Measurements from ENCODE around the gene EPM2AIP1. TPM values are rescaled to one million over a fixed set of nuclear protein-coding genes. Genes with fewer than 3 reads are reported as not detected.
"Not testable (repeated sequence)": the region's sequence is repeated elsewhere in the genome, so short reads cannot be mapped to it uniquely, and the experiment has no call there.

Gene EPM2AIP1
- total and polyA plus RNA-seq, 8 donors: 2.4 to 37.3 (median 8.4) TPM

DNA sequence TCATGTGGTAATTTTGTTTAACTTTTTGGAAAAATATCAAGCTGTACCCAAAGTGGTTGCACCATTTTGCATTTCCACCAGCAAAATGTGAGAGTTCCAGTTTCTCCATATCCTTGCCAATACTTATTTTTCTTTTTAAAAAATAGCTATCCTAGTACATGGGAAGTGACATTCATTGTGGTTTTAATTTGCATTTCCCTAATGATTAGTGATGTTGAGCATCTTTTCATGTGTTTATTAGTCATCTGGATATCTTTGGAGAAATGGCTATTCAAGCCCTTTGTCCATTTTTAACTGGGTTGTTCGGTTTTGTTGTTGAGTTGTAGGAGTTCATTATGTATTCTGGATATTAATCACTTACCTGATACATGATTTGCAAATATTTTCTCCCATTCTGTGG is 28.6 kb downstream of the EPM2AIP1 start:
- WGBS, 5 donors: 90 to 97% (median 93%) methylated on average over 1 of the region's 1 CpG
- Histone ChIP-seq H3K4me3 (no peak overlapping the region), H3K36me3 (no peaks in the 10 kb centered on the region)

GRCh38 chr3:36963008-36963407 is 29.9 kb downstream of the EPM2AIP1 start:
- H3K4me1 ChIP-seq; intact Hi-C loops (cut with DNase I; ENCODE audit: low total_unique reads); DNase-seq; H3K9me3 ChIP-seq; H3K27ac ChIP-seq; H3K4me3 ChIP-seq; H3K27me3 ChIP-seq; H3K36me3 ChIP-seq: not testable (repeated sequence)
- WGBS, 5 donors: 92 to 96% (median 95%) methylated on average over 7 of the region's 7 CpGs

More for the DNA sequence above, 28.6 kb downstream of the EPM2AIP1 start:
- H3K9me3 ChIP-seq: no peaks in the 10 kb centered on the region
- TF ChIP-seq, protein P1, sequence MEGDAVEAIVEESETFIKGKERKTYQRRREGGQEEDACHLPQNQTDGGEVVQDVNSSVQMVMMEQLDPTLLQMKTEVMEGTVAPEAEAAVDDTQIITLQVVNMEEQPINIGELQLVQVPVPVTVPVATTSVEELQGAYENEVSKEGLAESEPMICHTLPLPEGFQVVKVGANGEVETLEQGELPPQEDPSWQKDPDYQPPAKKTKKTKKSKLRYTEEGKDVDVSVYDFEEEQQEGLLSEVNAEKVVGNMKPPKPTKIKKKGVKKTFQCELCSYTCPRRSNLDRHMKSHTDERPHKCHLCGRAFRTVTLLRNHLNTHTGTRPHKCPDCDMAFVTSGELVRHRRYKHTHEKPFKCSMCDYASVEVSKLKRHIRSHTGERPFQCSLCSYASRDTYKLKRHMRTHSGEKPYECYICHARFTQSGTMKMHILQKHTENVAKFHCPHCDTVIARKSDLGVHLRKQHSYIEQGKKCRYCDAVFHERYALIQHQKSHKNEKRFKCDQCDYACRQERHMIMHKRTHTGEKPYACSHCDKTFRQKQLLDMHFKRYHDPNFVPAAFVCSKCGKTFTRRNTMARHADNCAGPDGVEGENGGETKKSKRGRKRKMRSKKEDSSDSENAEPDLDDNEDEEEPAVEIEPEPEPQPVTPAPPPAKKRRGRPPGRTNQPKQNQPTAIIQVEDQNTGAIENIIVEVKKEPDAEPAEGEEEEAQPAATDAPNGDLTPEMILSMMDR (IDR thresholded peaks at IDR 0.05): no peak
- TF ChIP-seq POLR2A (IDR thresholded peaks at IDR 0.05): no peak
- no peak for TF ChIP-seq EP300 (IDR thresholded peaks at IDR 0.05)
- no peak for DNase-seq
- intact Hi-C loops (cut with DNase I; ENCODE audit: low total_unique reads): no loop called here
- peaks cover 0 to 4% (median 0%) of the 10 kb centered on the region in 4 donors for H3K4me1 ChIP-seq
- H3K27ac ChIP-seq: no peak overlapping the region
- H3K27me3 ChIP-seq: no peaks in the 10 kb centered on the region

- intact Hi-C loops (cut with DNase I; ENCODE audit: low total_unique reads): no loop called here
- Histone ChIP-seq H3K27ac (no peak overlapping the region), H3K4me3 (no peak overlapping the region), H3K27me3 (no peaks in the 10 kb centered on the region), H3K36me3 (no peaks in the 10 kb centered on the region), H3K4me1 (peaks cover 0 to 10% (median 2%) of the 10 kb centered on the region in 4 donors), H3K9me3 (no peaks in the 10 kb centered on the region)
- no peak for DNase-seq
- whole genome bisulfite sequencing, 5 donors: 86 to 95% (median 91%) methylated on average over 4 of the region's 4 CpGs
- no peak for TF ChIP-seq EP300 (IDR thresholded peaks at IDR 0.05)
- TF ChIP-seq POLR2A (IDR thresholded peaks at IDR 0.05): no peak
- TF ChIP-seq POLR2AphosphoS5 (IDR thresholded peaks at IDR 0.05): no peak
- TF ChIP-seq, protein P1 (IDR thresholded peaks at IDR 0.05): no peak
Observed at GRCh38 chr3:36960502-36960901, 32.4 kb downstream of the EPM2AIP1 start.

DNA sequence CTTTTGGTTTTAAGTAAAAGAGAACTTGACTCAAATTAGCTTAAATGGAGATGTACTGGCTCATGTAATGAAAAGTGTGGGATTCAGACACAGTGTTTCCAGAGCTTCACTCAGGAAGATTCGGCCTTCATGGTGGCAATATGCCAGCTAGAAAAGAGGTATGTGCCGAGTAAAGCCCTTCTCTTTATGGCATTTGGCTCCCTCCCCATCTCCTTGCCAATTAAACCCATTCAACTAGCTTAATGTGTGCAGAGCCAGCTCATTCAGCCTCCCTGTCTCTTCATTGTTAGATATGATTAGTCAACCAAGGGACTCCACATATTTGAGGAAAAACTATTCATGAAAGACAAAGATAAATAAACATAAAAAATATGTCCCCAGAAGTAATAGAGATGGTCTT is 33.1 kb downstream of the EPM2AIP1 start:
- WGBS, 5 donors: 34 to 51% (median 40%) methylated on average over 2 of the region's 2 CpGs
- DNase-seq: peak in 1 of 2 donors; percentile 15
- Histone ChIP-seq H3K36me3 (no peaks in the 10 kb centered on the region), H3K27ac (no peak overlapping the region), H3K27me3 (no peaks in the 10 kb centered on the region), H3K9me3 (no peaks in the 10 kb centered on the region), H3K4me3 (no peak overlapping the region), H3K4me1 (peaks cover 0 to 10% (median 2%) of the 10 kb centered on the region in 4 donors)
- intact Hi-C loops (cut with DNase I; ENCODE audit: low total_unique reads): loop anchor here (10.0 kb wide), 1 partner anchor 55 kb away; no protein-coding TSS in a partner anchor
- TF ChIP-seq POLR2A (IDR thresholded peaks at IDR 0.05) (no peak), POLR2AphosphoS5 (IDR thresholded peaks at IDR 0.05) (no peak), EP300 (IDR thresholded peaks at IDR 0.05) (no peak)
- TF ChIP-seq, protein P1 (IDR thresholded peaks at IDR 0.05): no peak

DNA sequence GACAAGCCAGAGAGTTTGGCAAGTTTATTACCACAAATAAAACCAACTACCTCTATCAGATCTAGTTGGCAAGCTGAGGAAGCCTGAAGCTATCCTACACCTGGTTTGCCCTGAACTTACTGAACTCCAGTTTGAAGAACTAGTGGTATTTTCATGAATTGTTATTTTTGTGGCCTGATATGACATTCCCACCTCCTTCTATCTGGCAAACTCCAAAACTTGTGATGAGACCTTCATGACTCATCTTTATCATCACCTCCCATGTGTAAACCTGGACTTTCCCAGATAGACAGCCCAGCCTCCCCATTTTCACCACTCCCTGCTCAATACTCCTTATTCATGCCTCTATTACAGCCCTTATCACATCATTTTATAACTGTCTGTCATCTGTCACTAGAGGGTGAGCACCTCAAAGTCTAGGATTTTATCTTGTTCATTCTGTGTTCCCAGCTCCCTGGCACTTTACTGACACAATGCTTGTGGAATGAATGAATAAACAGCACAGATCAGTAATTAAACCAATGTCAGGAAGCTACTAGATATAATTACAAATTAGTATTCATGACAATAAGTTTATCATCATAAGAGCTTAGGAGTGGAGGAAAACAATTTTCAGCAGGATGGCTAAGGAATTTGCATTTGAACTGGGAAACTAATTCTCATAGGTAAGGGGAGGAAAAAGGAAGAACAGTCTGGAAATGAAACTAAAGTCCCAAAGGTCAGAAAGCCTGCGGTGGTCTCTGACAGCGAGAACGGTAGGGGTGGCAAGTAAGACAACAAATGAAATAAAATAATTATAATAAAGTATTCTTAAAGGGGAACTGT is 34.9 kb downstream of the EPM2AIP1 start:
- no peaks in the 10 kb centered on the region for H3K36me3 ChIP-seq
- H3K4me3 ChIP-seq: no peak overlapping the region
- DNase-seq: no peak
- H3K4me1 ChIP-seq: peaks cover 0 to 10% (median 2%) of the 10 kb centered on the region in 4 donors
- no peaks in the 10 kb centered on the region for H3K27me3 ChIP-seq
- no peak overlapping the region for H3K27ac ChIP-seq
- intact Hi-C loops (cut with DNase I; ENCODE audit: low total_unique reads): loop anchor here (10.0 kb wide), 1 partner anchor 53 kb away; no protein-coding TSS in a partner anchor
- WGBS, 5 donors: 47 to 59% (median 54%) methylated on average over 3 of the region's 3 CpGs
- no peak for TF ChIP-seq EP300 (IDR thresholded peaks at IDR 0.05)
- TF ChIP-seq POLR2A (IDR thresholded peaks at IDR 0.05): no peak
- TF ChIP-seq, protein P1 (IDR thresholded peaks at IDR 0.05): no peak
- TF ChIP-seq POLR2AphosphoS5 (IDR thresholded peaks at IDR 0.05): no peak
- no peaks in the 10 kb centered on the region for H3K9me3 ChIP-seq
